Vagina (tissue), 2 donors: ENCODE measurements around the gene RPF1. TPM values are rescaled to one million over a fixed set of nuclear protein-coding genes. Genes with fewer than 3 reads are reported as not detected.

Experiments
- DNase-seq, 2 donors: peaks; one replicate each; pipeline ENCODE4 v3.0.0-alpha.2; 2017; ENCODE audit errors: extremely low spot score in 2 of 2
- H3K27ac ChIP-seq: fragments of 200-600 bp; sonication (generic); one replicate; pipeline ENCODE4 v1.5.1; 2019
- H3K27me3 ChIP-seq: fragments of 200-600 bp; sonication (generic); one replicate; pipeline ENCODE4 v1.5.1; 2019
- H3K36me3 ChIP-seq, 2 donors: fragments of 200-600 bp; sonication (generic); one replicate each; pipeline ENCODE4 v1.5.1; 2017 to 2019
- H3K4me1 ChIP-seq: fragments of 200-600 bp; sonication (generic); one replicate; pipeline ENCODE4 v1.5.1; 2019
- H3K4me3 ChIP-seq, 2 donors: fragments of 200-600 bp; sonication (generic); 1 replicate in 1 of 2; 2 replicates in 1 of 2; pipeline ENCODE4 v1.5.1; 2016 to 2019
- H3K9me3 ChIP-seq: fragments of 200-600 bp; sonication (generic); one replicate; pipeline ENCODE4 v1.5.1; 2019
- POLR2A ChIP-seq, 2 donors: fragments of 450-650 bp; IDR thresholded peaks; one replicate each; pipeline ENCODE4 v1.6.1; 2017; ENCODE audit warnings: antibody characterized with exemption in 2 of 2, mild to moderate bottlenecking in 2 of 2, moderate library complexity in 2 of 2
- POLR2AphosphoS5 ChIP-seq, 2 donors: sonication (generic); formaldehyde crosslinking; IDR thresholded peaks; one replicate each; pipeline ENCODE4 v1.9.0; 2017; ENCODE audit warnings: antibody characterized with exemption in 2 of 2, mild to moderate bottlenecking in 2 of 2, low read depth in 1 of 2; ENCODE audit not compliant: insufficient read depth in 1 of 2
- intact Hi-C: fragments of 100-400 bp; cut with DNase I; formaldehyde crosslinking; loops from one replicate; pipeline ENCODE4 v1.15.1; 2023
- total RNA-seq: library from RNA; depleted of rRNA; stranded (reverse); fragments of >200 nt; gene quantifications from one replicate; pipeline ENCODE4 v1.2.3, GENCODE V29; 2016
- TF ChIP-seq, protein P1 (sequence below), 3 experiments: fragments of 450-650 bp in 2 of 3; fragments of 200-600 bp in 1 of 3; sonication (generic) in 1 of 3; IDR thresholded peaks; one replicate each; pipeline ENCODE4 v1.5.1; 2017 to 2019; ENCODE audit warnings: antibody characterized with exemption in 3 of 3, mild to moderate bottlenecking in 2 of 3, moderate library complexity in 2 of 3

The RPF1 gene
- total RNA-seq, 1 donor from 2014 or later, result 23.8 TPM

DNA sequence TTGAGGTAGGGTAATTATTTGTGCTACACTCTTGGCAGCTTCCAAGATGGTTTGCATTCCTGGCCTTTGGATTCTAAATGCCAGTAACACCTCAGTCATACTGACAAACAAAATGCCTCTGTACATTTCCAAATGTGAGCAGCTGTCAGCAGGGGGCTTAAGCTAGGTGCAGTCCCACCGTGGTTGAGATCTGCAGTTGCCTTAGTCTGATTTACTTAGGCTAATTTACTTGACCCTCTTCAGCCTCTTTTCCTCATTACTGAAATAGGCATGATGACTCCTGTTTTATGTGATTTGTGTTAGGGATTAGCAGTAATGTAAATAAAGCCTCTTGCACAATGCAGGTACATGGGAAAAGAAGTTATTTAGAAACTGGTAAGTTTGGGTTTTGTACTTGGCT is 13.7 kb downstream of the RPF1 start:
- intact Hi-C loops, result no loop called here
- Histone ChIP-seq H3K4me3 (no peak overlapping the region), H3K9me3 (no peaks in the 10 kb centered on the region), H3K36me3 (peaks cover 0 to 71% of the 10 kb centered on the region in 2 donors), H3K4me1 (no peaks in the 10 kb centered on the region), H3K27ac (no peak overlapping the region), H3K27me3 (no peaks in the 10 kb centered on the region)
- DNase-seq, result no peak
- TF ChIP-seq, protein P1, sequence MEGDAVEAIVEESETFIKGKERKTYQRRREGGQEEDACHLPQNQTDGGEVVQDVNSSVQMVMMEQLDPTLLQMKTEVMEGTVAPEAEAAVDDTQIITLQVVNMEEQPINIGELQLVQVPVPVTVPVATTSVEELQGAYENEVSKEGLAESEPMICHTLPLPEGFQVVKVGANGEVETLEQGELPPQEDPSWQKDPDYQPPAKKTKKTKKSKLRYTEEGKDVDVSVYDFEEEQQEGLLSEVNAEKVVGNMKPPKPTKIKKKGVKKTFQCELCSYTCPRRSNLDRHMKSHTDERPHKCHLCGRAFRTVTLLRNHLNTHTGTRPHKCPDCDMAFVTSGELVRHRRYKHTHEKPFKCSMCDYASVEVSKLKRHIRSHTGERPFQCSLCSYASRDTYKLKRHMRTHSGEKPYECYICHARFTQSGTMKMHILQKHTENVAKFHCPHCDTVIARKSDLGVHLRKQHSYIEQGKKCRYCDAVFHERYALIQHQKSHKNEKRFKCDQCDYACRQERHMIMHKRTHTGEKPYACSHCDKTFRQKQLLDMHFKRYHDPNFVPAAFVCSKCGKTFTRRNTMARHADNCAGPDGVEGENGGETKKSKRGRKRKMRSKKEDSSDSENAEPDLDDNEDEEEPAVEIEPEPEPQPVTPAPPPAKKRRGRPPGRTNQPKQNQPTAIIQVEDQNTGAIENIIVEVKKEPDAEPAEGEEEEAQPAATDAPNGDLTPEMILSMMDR (IDR thresholded peaks at IDR 0.05), result no peak
- no peak for TF ChIP-seq POLR2A (IDR thresholded peaks at IDR 0.05)
- TF ChIP-seq POLR2AphosphoS5 (IDR thresholded peaks at IDR 0.05; ENCODE audit: insufficient read depth in 1 of 2, low read depth in 1 of 2), result no peak

DNA sequence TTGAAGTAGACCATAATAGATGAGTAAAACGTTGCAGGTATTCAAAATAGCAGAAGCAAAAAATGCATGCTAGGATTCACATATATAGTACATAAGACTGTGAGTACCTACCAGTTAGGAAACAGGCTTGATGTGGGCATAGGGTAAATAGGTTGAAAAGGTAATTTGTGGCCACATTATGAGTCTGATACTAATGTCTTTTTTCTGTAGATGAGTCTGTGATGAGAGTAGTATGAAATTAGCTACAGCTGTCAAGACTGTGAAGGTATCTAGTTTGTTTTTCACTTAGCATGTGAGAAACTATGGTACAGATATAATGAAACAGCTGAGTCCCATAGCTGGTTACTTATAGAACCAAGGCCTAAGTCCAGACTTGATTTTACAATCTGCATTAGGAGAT is 14.7 kb downstream of the RPF1 start:
- no peaks in the 10 kb centered on the region for H3K4me1 ChIP-seq
- H3K27me3 ChIP-seq, result no peaks in the 10 kb centered on the region
- H3K9me3 ChIP-seq, result no peaks in the 10 kb centered on the region
- no peak overlapping the region for H3K4me3 ChIP-seq
- H3K36me3 ChIP-seq, result peaks cover 0 to 76% of the 10 kb centered on the region in 2 donors
- TF ChIP-seq POLR2AphosphoS5 (IDR thresholded peaks at IDR 0.05; ENCODE audit: insufficient read depth in 1 of 2, low read depth in 1 of 2), result no peak
- no peak for TF ChIP-seq POLR2A (IDR thresholded peaks at IDR 0.05)
- TF ChIP-seq, protein P1 (IDR thresholded peaks at IDR 0.05), result no peak
- H3K27ac ChIP-seq, result no peak overlapping the region
- no peak for DNase-seq
- intact Hi-C loops, result no loop called here

DNA sequence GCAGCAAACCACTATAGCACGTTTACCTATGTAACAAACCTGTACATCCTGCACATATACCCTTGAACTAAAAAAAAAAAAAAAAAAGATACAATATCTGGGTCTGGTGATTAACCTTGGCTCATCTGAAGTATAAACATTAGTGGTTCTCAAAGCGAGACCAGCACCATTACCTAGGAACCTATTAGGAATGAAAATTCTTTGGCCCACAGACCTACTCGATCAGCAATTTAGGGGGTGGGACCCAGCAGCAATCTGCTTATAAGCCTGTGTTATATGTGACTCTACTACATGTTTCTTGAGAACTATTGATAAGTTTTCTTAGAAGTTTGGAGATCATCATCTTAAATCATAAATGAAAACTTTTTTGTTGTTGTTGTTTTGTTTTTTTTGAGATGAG is 17.4 kb downstream of the RPF1 start:
- Histone ChIP-seq H3K27me3 (no peaks in the 10 kb centered on the region), H3K36me3 (peaks cover 0 to 57% of the 10 kb centered on the region in 2 donors), H3K4me3 (no peak overlapping the region), H3K27ac (no peak overlapping the region), H3K9me3 (no peaks in the 10 kb centered on the region), H3K4me1 (no peaks in the 10 kb centered on the region)
- TF ChIP-seq POLR2A (IDR thresholded peaks at IDR 0.05), result no peak
- TF ChIP-seq, protein P1 (IDR thresholded peaks at IDR 0.05), result no peak
- no peak for TF ChIP-seq POLR2AphosphoS5 (IDR thresholded peaks at IDR 0.05; ENCODE audit: insufficient read depth in 1 of 2, low read depth in 1 of 2)
- intact Hi-C loops, result no loop called here
- no peak for DNase-seq

DNA sequence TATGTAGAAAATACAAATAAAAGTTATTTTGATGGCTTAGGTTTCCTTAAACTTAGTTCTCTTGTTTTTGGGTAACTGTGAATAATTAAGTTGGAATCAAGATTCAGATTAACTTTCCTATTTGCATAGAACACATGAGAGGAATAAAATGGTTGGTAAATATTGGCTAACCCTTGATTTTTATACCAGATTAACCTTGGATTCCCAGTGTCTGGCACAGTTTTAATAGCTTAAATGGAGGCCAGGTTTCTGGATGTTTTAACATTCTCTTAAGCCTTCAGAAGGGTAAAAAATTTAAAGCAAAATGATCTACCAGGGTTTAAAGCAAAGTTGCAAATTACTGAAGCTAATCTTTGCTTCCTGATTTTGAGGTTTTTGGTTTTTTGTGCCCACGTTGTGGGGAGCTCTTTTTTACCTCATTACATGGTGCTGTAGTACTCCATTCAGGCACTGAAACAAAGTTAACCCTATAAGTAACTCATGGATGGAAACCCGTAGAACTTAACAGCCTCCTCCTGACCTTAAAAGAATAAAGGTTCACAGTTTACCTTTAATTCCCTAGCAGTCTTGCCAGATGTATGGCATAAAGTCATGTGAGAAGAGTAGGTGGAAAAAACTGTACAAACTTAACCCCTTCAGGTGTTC is 18.7 kb downstream of the RPF1 start:
- TF ChIP-seq, protein P1 (IDR thresholded peaks at IDR 0.05), result no peak
- TF ChIP-seq POLR2A (IDR thresholded peaks at IDR 0.05) (no peak), POLR2AphosphoS5 (IDR thresholded peaks at IDR 0.05; ENCODE audit: insufficient read depth in 1 of 2, low read depth in 1 of 2) (no peak)
- DNase-seq, result no peak
- no peaks in the 10 kb centered on the region for H3K27me3 ChIP-seq
- intact Hi-C loops, result no loop called here
- no peak overlapping the region for H3K4me3 ChIP-seq
- H3K9me3 ChIP-seq, result no peaks in the 10 kb centered on the region
- peaks cover 0 to 45% of the 10 kb centered on the region in 2 donors for H3K36me3 ChIP-seq
- H3K4me1 ChIP-seq, result peaks cover 8% of the 10 kb centered on the region
- no peak overlapping the region for H3K27ac ChIP-seq

DNA sequence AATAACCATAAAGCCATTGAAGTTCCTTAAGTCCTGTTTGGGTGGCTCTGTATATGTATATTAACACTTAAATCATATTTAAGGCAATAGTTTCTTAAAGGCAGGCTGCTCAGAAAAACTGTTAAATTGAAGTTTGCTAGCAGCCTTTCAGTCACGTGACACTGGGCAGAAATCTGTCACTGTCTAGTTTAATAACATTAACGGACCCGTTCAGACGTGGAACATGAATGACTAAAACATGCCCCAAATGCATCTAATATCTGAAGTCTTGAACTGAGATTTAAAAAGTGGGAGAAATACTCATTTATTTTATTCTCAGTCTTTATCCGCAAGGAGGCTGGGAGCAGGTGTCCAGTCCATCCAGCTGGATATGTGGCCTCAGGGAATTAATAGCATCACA is 23.9 kb downstream of the RPF1 start:
- Histone ChIP-seq H3K4me3 (no peak overlapping the region), H3K9me3 (no peaks in the 10 kb centered on the region), H3K27me3 (no peaks in the 10 kb centered on the region), H3K27ac (no peak overlapping the region), H3K36me3 (peaks cover 0 to 4% of the 10 kb centered on the region in 2 donors), H3K4me1 (peaks cover 37% of the 10 kb centered on the region)
- DNase-seq, result no peak
- TF ChIP-seq POLR2AphosphoS5 (IDR thresholded peaks at IDR 0.05; ENCODE audit: insufficient read depth in 1 of 2, low read depth in 1 of 2), result no peak
- no peak for TF ChIP-seq POLR2A (IDR thresholded peaks at IDR 0.05)
- TF ChIP-seq, protein P1 (IDR thresholded peaks at IDR 0.05), result no peak
- intact Hi-C loops, result loop anchor here (10.0 kb wide), 1 partner anchor 752 kb away; the partner anchor contains the start of gene C1orf52
